CD4-positive, alpha-beta T cell treated with Interleukin-4 for 1 hour (primary cell): ENCODE measurements around the gene AQP2.

ENCODE experiments used
- DNase-seq, 2 donors: peaks; one replicate each; pipeline ENCODE4 v3.0.0-alpha.2; 2020 to 2022

The AQP2 gene

DNA sequence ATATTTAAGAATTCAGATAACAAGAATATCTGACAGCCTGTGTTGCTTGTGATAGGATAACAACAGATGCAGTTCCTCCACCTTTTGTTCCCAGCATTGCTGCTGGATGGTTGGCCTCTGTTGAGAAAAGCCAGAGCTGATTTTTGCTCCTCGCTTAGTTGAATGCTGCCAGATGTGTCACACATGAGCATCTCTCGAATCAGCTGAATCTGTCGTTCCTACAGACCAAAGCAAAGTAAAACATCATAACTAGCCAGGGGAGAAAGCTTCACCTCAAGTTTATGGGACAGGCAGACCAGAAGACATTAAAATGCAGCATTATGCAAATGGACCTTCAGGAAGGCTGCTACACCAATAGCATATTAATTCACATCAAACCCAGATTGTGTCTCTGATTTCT lies 54.6 kb downstream of the AQP2 start:
- no peak for DNase-seq

- no peak for DNase-seq
Observed at GRCh38 chr12:50006280-50006679, 55.7 kb downstream of the AQP2 start.

DNA sequence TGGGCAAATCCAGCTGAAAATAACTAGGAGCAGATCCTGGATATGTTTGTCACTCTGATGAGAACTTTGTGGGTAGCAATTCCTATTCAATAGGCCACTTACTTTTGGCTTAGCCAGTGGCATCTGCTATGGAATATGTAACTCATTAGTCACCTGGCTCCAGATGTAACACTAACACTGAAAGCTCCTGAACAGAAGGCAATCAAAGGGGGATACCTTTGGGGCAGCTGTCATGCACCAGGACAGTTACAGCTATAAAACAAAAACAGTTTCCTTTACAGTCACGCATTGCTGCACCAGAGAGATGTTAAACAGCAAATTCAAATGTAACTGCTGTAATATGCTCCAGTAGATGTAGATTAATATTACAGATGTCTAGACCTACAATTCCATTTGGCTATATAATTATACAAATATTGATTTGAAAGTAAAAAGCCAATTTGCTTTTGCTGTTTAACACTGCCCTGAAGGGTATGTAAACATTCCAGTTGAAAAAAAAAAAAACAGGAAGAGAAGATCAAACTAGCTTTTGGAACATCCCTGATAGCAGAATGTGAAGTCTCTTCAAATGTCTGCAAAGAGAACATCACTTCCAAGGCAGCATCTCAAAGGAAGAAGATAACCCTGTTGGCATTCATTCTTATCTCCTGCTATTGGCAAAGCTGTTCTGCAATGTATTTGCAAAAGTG lies 56.4 kb downstream of the AQP2 start:
- DNase-seq = no peak
